Muscle of back (tissue), 11 donors: ENCODE results near the gene CDYL. TPM values are rescaled to one million over a fixed set of nuclear protein-coding genes. Genes with fewer than 3 reads are reported as not detected.

Experiments used
- DNase-seq, 3 donors: peaks; one replicate each; pipeline versions ENCODE4 v3.0.0 to v3.0.0-alpha.2; 2013
- polyA plus RNA-seq, 10 donors: library from polyadenylated mRNA; unstranded; fragments of 120-200 nt; gene quantifications; one replicate each; pipeline ENCODE4 v1.2.1, GENCODE V29; 2013; ENCODE audit not compliant: insufficient read length in 10 of 10

CDYL gene
- polyA plus RNA-seq, 10 donors = 16.2 to 22.5 (median 17.3) TPM

GRCh38 chr6:4802312-4802935 is 26.2 kb downstream of the CDYL start:
- no peak for DNase-seq

GRCh38 chr6:4803343-4803744 is 27.1 kb downstream of the CDYL start:
- DNase-seq = no peak

DNA sequence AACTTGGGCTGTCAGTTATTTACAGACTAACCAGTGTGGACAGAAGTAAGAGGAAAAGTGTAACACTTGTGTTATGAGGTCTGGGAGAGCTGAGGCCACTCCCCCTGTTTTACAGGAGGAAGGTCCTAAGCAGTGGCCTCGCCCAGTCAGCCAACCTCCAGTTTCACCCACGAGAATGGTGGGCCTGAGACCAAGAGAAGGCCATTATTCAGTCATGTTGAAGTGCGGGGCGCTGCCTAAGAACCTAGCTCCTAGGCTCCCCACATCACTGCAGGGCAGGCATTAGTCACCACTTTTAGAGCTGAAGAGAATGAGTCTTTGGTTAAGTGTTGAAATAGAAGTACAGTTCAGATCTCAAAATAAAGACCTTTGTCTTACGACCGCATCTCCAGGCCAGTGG is 27.9 kb downstream of the CDYL start:
- peak in 1 of 3 donors; percentile 17 for DNase-seq

GRCh38 chr6:4805553-4806336 is 29.5 kb downstream of the CDYL start:
- DNase-seq = peak in 2 of 3 donors; percentile 34 to 53

DNA sequence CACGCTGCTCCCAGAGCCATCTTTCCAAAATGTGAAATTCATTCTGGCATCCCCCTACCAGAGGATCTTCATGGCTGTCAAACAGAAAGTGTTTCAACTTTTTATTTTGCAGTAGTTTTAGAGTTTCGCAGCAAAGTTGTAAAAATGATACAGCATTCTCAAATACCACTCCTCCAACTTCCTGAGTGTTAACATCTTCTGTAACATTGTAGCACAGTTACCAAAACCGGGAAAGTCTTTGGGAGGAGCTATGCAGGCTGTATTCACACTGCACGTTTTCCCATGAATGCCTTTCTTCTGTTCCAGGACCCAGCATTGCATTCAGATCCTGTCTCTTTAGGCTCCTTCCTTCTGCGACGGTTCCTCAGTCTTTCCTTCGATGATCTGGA is 30.1 kb downstream of the CDYL start:
- DNase-seq = no peak

DNA sequence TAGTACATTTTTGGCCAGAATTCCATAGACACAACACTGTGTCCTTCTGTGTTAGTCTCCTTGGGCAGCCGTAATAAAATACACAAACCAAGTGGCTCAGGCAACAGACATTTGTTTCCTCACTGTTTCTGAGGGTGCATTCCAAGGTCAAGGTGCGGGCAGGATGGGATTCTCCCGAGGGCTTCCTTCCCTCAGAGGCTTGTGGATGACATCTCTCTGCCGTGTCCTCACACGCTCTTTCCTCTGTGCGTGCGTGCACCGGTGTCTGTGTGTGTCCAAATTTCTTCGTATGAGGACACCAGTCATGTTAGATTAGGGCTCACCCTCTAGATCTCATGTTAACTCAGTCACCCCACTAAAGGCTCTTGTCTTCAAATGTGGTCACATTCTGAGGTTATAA is 30.6 kb downstream of the CDYL start:
- no peak for DNase-seq

- DNase-seq = no peak
Observed at GRCh38 chr6:4808396-4808795, 32.2 kb downstream of the CDYL start.

- no peak for DNase-seq
Observed at GRCh38 chr6:4809999-4810918, 34.1 kb downstream of the CDYL start.

- DNase-seq = no peak
Observed at GRCh38 chr6:4812068-4812467, 35.9 kb downstream of the CDYL start.

DNA sequence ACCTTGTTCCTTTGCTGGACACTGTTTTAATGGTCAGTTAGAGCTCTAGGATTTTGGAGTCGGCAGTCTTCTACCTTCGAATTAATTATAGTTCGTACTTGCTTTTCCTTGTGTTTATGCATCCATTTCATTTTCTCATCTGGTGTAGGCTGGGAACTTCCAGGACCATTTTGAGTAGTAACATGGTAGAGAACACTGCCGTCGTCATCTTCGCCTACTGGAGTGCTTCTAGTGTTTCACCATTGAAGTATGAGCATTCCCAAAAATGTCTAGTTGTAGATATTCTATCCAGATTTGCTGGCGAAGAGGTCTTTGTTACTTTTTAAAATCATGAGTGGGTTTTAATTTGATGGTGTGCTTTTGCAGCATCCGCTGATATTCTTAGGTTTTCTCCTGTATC is 36.9 kb downstream of the CDYL start:
- no peak for DNase-seq

GRCh38 chr6:4814212-4814611 is 38.0 kb downstream of the CDYL start:
- DNase-seq = no peak

DNA sequence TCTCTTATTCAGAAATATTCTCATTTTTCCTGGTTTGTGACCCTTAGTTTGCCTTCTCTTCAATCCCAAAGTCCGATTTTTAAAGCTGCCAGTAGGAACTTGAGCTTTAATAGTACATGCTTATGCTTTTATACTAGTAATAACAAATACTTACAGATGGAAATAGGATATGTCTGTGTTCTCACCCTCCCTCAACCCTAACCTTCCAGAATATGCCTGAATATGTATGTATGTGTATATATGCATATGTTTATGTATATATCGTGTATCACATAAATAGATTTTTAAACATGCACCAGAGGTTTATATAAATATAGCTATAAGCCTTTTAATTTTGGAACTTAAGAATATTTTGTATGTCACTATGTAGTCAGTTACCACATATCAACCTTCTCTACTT is 38.8 kb downstream of the CDYL start:
- no peak for DNase-seq

DNA sequence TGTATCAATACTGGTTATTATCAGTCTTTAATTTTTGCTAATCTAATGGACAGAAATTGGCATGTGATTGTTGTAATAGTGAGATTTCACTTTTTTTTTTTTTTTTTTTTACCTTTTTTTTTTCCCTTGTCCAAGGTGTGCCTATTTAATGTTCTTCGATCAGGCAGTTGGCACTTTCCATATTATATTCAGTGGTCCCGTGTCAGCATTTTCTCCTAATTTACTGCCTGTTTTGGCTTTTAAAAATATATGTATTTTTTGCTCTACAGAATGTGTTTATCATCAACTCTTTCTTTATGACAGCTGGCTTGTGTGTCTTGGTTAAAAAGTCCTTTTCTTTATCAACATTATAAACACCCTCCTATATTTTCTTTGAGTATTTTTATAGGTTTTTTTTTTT is 39.4 kb downstream of the CDYL start:
- no peak for DNase-seq

- DNase-seq = no peak
Observed at GRCh38 chr6:4816904-4817303, 40.7 kb downstream of the CDYL start.

- no peak for DNase-seq
Observed at GRCh38 chr6:4817551-4817950, 41.3 kb downstream of the CDYL start.

DNA sequence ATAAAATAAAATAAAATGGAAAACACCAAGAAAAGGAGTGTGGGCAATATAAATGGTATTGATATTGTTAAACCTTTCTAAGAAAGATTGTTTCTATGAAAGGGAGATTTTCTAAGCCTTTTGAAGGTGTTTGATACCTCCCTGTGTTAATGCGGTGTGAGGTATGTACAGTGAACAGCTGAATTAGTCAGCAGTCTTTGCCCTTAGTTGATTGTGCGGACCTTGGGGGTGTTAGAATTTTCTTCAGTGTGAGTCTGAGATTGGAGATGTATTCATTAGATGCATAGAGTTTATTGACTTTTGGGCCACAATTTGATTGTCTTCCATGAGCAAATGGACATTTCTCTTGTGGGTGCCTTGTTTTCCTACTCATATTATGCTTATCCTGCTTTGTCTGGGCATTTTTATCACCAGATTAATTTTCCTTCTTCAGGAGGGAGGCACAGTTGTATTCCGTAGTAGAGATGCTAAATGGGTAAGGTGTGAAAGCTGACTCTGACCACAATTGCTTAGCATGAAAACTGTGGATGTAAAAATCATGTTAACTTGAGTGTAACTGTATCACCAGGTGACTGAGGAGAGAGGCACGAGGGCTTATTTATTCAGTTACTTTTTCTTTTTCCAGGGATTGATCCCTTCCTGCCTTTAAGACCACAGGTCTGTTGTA is 42.2 kb downstream of the CDYL start:
- DNase-seq = no peak

GRCh38 chr6:4819706-4820283 is 43.6 kb downstream of the CDYL start:
- no peak for DNase-seq

GRCh38 chr6:4820704-4821276 is 44.6 kb downstream of the CDYL start:
- peak; percentile 24 to 65 (median 48) for DNase-seq

- no peak for DNase-seq
Observed at GRCh38 chr6:4822476-4822875, 46.3 kb downstream of the CDYL start.

DNA sequence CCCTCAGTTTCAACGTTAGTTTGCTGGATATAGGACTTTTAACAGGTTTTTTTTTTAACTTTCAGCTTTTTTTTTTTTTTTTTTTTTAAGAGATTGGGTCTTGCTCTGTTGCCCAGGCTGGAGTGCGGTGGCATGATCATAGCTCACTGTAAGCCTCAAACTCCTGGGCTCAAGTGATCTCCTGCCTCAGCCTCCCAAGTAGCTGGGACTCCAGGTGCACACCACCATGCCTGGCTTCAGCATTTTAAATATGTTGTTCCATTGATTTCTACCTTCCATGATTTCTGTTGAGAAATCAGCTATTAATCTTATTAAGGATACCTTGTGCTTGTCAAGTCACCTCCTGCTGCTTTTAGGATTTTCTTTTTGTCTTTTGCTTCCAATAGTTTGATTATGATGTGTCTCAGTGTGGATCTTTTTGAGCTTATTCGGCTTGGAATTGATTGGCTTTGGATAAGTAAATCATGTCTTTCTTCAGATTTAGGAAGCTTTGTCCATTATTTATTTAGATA is 52.0 kb downstream of the CDYL start:
- DNase-seq = no peak

GRCh38 chr6:4829089-4829488 is 52.9 kb downstream of the CDYL start:
- no peak for DNase-seq
